Skeletal muscle satellite cell (primary cell): Measurements from ENCODE around the gene RBM45.
"Not testable (repeated sequence)": the region's sequence is repeated elsewhere in the genome, so short reads cannot be mapped to it uniquely, and the experiment has no call there.

Experiments used
- H3K27me3 ChIP-seq: 2 replicates; pipeline ENCODE4 v1.7.0; 2013; ENCODE audit warnings: low read length; ENCODE audit not compliant: control insufficient read depth, insufficient read depth
- H3K36me3 ChIP-seq: 2 replicates; pipeline ENCODE4 v1.7.0; 2013; ENCODE audit warnings: mild to moderate bottlenecking, control low read depth, low read length; ENCODE audit not compliant: insufficient read depth
- H3K4me1 ChIP-seq: 2 replicates; pipeline ENCODE4 v1.7.0; 2013; ENCODE audit warnings: low read length; ENCODE audit not compliant: control insufficient read depth, insufficient read depth
- H3K4me2 ChIP-seq: 2 replicates; pipeline ENCODE4 v1.7.0; 2013; ENCODE audit warnings: mild to moderate bottlenecking, low read length
- H3K4me3 ChIP-seq: 2 replicates; pipeline ENCODE4 v1.7.0; 2013; ENCODE audit warnings: low read length
- H3K9ac ChIP-seq: 2 replicates; pipeline ENCODE4 v1.7.0; 2013; ENCODE audit warnings: mild to moderate bottlenecking, low read depth, low read length, moderate library complexity
- H3K9me3 ChIP-seq: replicated peaks from 2 replicates; pipeline ENCODE4 v1.7.0; 2013; ENCODE audit warnings: mild to moderate bottlenecking, control low read depth, low read length

The RBM45 gene

DNA sequence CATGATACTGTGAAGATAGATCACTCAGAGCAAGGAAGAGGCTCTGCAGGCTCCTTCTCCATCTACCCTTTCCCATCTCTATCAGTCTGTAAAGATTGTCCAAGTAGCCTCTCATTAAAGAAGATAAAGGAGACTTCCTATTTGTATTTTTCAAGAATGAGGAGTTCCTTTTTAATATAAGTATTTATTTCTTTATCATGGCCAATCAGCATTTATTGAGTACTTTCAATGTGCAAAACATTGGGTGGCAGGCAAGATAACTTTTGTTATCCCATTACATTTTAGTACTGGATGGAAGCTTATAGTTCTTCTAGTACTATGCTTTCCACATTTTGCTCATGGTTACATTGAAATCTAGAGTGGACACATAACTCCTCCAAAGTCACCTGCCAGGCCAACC is 36.1 kb upstream of the RBM45 start:
- no peaks in the 10 kb centered on the region for H3K9me3 ChIP-seq
- no peak overlapping the region for H3K4me2 ChIP-seq
- H3K36me3 ChIP-seq = no peaks in the 10 kb centered on the region
- H3K4me3 ChIP-seq = no peak overlapping the region
- H3K4me1 ChIP-seq = peaks cover 16% of the 10 kb centered on the region
- H3K27me3 ChIP-seq = no peaks in the 10 kb centered on the region
- no peak overlapping the region for H3K9ac ChIP-seq

DNA sequence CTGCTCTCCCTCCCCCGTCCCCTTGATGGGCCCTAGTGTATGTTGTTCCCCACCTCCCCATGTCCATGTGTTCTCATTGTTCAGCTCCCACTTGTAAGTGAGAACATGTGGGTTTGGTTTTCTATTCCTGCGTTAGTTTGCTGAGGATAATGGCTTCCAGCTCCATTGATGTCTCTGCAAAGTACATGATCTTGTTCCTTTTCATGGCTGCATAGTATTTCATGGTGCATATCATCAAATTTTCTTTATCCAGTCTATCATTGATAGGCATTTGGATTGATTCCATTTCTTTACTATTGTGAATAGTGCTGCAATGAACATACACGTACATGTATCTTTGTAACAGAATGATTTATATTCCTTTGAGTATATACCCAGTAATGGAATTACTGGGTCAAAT is 33.0 kb upstream of the RBM45 start:
- H3K9ac ChIP-seq, H3K4me1 ChIP-seq, H3K4me3 ChIP-seq, H3K4me2 ChIP-seq, H3K27me3 ChIP-seq, H3K36me3 ChIP-seq, H3K9me3 ChIP-seq: not testable (repeated sequence)

DNA sequence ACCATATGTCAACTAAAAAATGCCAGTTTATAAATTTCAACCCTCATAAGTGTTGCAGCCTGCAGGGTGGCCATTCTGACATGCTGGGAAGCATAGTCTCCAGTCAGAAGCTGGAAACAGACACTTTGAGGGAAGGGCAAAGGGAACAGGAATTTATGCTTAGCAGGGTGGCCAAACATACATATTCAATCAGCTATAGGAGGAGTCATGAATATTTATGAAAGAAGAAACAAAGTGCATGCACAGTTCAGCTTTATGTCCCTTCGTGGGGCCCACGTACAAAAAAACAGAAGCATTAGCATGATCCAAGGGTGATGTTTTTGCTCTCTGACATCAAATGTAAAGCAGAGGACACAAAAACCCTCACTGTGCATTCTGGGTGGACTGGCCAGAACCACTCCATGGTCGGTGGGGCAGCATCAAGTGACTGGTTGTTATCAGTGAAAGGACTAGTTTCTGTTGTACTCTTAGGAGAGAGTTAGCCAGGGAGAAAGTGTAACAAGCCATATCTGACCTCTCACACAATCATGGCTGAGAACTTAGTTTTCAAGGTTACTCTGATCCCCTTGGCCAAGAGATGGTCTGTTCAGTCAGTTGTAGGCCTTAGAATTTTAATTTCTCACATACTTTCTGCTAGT is 29.7 kb upstream of the RBM45 start:
- H3K9me3 ChIP-seq = no peaks in the 10 kb centered on the region
- no peaks in the 10 kb centered on the region for H3K27me3 ChIP-seq
- H3K4me3 ChIP-seq = no peak overlapping the region
- H3K4me1 ChIP-seq = no peaks in the 10 kb centered on the region
- H3K9ac ChIP-seq = no peak overlapping the region
- no peak overlapping the region for H3K4me2 ChIP-seq
- H3K36me3 ChIP-seq = no peaks in the 10 kb centered on the region

DNA sequence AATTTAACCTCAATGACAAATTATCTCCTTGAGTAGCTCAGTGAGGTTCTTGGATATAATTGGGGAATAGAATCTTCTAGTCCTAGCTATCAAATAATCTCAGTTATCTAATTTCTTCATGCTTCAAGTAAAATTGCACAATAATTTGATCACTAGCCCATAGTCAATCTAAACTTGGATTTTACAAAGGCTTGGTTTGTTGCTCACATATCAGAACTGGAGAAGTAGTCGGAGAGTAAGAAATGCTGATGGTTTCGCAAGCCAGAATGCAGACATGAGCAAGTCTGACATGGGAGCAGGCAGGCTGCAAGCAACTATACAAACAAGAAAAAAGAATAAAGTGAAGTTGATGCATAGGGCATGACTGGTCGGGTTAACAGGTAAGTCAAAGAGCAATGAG is 28.0 kb upstream of the RBM45 start:
- H3K9me3 ChIP-seq = no peaks in the 10 kb centered on the region
- no peak overlapping the region for H3K4me2 ChIP-seq
- no peaks in the 10 kb centered on the region for H3K27me3 ChIP-seq
- H3K4me1 ChIP-seq = no peaks in the 10 kb centered on the region
- no peak overlapping the region for H3K4me3 ChIP-seq
- H3K36me3 ChIP-seq = no peaks in the 10 kb centered on the region
- no peak overlapping the region for H3K9ac ChIP-seq

DNA sequence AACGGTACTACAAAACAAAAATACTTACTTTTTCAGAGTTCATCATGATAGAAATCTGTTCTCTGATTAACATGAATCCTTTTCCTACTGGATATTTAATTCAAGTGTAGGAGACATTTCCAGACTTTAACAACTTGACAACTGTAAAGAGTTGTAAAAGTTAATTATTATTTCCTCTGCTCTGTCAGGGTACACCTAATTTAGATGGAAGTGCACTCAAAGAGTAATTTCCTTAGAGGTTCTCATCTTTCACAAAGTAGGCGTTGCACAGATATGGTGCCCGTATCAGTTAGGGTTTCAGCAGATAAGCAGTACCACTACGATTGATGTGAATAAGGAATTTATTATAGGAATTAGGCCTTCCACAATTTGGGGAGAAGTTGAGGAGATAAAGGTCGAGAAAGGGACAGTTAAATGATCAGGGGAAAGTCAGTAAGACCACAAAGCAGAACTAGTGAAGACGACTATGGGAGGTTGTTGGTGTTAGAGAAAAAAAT is 23.4 kb upstream of the RBM45 start:
- Histone ChIP-seq H3K4me3 (no peak overlapping the region), H3K36me3 (no peaks in the 10 kb centered on the region), H3K4me1 (no peaks in the 10 kb centered on the region), H3K9ac (no peak overlapping the region), H3K9me3 (no peaks in the 10 kb centered on the region), H3K27me3 (no peaks in the 10 kb centered on the region), H3K4me2 (no peak overlapping the region)

DNA sequence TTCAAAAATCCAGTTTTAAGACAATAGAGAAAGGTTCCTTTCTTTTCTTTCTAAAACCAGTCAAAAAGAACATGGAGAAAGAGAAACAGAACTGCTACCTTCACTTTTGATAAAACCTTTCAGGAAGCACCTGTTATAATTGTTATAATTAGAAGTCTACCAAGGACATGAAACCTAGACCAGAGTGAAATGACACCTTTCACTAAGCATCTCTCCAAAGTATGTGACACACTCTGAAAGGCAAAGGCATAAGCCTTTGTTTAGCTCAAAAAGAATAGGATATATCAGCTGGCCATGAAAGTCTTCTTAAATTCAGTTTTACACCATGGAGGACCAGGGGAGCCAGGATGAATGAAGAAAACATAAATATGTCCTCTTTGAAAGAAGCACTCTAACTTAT is 18.8 kb upstream of the RBM45 start:
- no peak overlapping the region for H3K9ac ChIP-seq
- H3K4me2 ChIP-seq = no peak overlapping the region

DNA sequence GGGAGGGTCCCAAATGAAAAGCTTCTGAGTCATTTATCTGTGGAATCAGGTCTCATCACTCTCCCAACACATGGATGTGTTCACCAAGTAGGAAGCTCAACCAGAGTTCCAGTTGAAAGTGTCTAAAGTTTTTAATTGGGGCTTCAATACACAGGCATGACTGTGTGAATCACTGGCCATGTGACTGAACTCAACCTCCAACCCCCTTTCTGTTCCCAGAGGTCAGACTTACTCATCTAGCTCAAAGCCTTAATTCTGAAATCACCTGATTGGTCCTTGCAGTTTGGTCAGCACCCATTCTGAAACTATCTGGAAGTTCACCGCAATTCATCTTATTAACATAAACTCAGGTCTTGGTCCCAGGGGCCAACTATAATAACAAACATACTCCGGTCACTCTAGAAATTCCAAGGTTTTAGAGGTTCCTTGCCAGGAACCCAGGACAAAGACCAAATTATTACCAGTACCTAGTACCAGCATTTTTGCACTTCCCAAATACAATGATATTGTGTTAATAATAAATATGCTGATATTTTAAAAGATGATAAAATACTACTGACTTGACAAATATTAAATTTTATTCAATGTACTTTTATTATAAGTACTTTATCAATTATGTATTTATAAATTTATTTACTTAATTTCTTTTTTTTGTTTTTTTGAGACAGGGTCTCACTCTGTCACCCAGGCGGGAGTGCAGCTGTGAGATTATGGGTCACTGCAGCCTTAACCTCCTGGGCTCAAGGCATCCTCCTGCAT is 10.7 kb upstream of the RBM45 start:
- no peak overlapping the region for H3K4me2 ChIP-seq
- H3K9me3 ChIP-seq = no peaks in the 10 kb centered on the region
- no peaks in the 10 kb centered on the region for H3K27me3 ChIP-seq
- no peak overlapping the region for H3K4me3 ChIP-seq
- H3K36me3 ChIP-seq = no peaks in the 10 kb centered on the region
- no peaks in the 10 kb centered on the region for H3K4me1 ChIP-seq
- H3K9ac ChIP-seq = no peak overlapping the region

More for the DNA sequence above, 18.8 kb upstream of the RBM45 start:
- no peaks in the 10 kb centered on the region for H3K4me1 ChIP-seq
- no peak overlapping the region for H3K4me3 ChIP-seq
- no peaks in the 10 kb centered on the region for H3K27me3 ChIP-seq
- no peaks in the 10 kb centered on the region for H3K36me3 ChIP-seq
- H3K9me3 ChIP-seq = no peaks in the 10 kb centered on the region

DNA sequence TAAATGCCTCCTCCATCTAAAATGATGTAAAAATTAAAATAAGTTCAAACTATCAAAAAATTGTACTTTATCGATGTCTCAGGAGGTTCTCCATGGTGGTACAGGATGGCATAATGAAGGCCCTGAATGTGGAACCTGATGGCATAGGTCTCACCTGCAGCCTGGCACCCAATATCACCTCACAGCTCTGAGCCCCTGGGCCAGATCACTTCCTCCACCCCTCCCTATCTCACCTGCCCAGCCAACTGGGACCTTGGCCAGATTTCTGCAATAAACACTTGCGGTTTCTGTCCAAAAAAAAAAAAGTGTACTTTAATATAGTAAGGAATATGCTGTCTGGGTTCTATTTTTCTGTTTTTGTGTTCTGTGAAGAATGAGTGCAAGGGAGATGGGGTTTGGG is 6.7 kb upstream of the RBM45 start:
- H3K27me3 ChIP-seq = no peaks in the 10 kb centered on the region
- no peaks in the 10 kb centered on the region for H3K4me1 ChIP-seq
- no peak overlapping the region for H3K4me3 ChIP-seq
- H3K4me2 ChIP-seq = no peak overlapping the region
- H3K9ac ChIP-seq = no peak overlapping the region
- H3K9me3 ChIP-seq = no peaks in the 10 kb centered on the region
- H3K36me3 ChIP-seq = no peaks in the 10 kb centered on the region

DNA sequence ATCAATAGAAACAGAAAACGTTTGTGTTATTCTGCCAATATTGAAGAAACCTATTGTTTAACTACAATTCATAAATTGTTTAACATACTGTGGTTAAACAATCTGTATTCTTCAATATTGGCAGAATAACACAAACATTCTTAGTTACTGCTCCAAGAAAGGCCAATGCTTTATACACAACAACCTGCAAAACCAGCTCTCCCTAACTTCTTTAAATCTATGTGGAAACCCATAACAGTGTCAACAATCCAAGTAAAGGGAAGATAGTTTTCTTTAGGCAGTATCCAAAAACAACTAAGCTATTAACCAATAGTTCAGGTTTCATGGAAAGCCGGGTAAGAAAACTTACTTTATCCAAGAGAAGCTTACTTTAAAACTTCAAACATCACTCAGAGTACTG is 6.2 kb upstream of the RBM45 start:
- H3K9ac ChIP-seq = no peak overlapping the region
- H3K27me3 ChIP-seq = no peaks in the 10 kb centered on the region
- H3K4me3 ChIP-seq = no peak overlapping the region
- H3K36me3 ChIP-seq = no peaks in the 10 kb centered on the region
- no peak overlapping the region for H3K4me2 ChIP-seq
- no peaks in the 10 kb centered on the region for H3K4me1 ChIP-seq
- no peaks in the 10 kb centered on the region for H3K9me3 ChIP-seq

DNA sequence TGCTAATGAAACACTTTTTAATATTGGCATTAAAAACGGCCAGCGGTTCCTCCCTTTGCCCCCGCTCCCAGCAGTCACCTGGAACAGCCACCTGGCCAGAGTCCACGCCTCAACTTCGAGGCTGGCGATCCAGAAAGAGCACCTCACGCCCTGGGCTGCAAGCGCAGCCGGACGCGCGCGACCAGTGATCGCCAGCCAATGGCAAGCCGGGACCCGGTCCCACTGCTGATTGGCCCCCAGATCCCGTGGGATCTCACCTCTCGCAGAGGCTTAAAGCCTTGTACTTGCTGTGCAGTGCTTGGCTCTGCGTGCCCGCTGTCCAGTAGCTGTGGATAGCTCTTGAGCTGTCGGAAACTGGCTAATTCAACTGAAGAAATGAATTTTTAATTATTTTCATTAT is 4.1 kb upstream of the RBM45 start:
- H3K9me3 ChIP-seq = no peaks in the 10 kb centered on the region
- H3K27me3 ChIP-seq = no peaks in the 10 kb centered on the region
- peaks cover 4% of the 10 kb centered on the region for H3K4me1 ChIP-seq
- no peaks in the 10 kb centered on the region for H3K36me3 ChIP-seq
- no peak overlapping the region for H3K9ac ChIP-seq
- no peak overlapping the region for H3K4me2 ChIP-seq
- H3K4me3 ChIP-seq = no peak overlapping the region

DNA sequence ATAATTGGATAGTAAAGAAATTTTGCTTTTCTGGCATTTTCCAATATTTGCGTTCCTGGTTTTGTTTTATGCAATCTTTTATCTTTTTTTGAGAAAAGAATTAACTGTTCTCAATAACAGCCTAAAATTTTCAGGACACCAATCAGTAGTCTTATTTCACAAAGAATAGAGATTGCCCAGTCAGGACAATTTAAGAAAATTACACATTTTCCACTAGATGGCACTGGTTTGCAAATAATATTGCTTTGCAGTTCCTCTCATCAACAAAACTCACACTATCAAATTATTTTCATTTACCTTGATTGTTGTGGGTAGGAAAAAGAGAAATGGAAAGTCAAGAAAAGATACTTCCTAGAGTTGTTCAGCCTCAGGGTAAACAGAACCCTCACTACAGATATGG is 2.4 kb upstream of the RBM45 start:
- no peaks in the 10 kb centered on the region for H3K27me3 ChIP-seq
- no peaks in the 10 kb centered on the region for H3K36me3 ChIP-seq
- no peak overlapping the region for H3K4me2 ChIP-seq
- no peak overlapping the region for H3K4me3 ChIP-seq
- no peaks in the 10 kb centered on the region for H3K9me3 ChIP-seq
- peaks cover 9% of the 10 kb centered on the region for H3K4me1 ChIP-seq
- no peak overlapping the region for H3K9ac ChIP-seq

DNA sequence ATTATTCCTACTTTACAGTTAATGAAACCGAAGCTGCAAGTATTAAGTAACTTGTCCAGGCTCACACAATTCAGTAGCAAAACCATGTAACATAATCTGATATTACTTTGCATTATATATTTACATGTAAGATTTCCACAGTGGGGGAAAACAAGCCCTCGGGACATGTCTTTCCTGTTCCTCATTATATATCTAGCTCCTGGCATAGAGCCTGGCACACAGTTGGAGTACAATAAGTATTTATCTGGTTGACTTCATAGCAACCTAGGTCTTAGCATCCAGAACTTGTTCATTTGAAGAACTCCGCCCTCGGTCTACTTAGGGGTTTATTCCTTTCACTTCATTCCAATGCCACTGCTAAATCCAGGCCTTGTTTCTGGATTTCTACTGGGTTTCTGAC is 1.6 kb upstream of the RBM45 start:
- Histone ChIP-seq H3K36me3 (no peaks in the 10 kb centered on the region), H3K9me3 (no peaks in the 10 kb centered on the region), H3K4me2 (no peak overlapping the region), H3K9ac (no peak overlapping the region), H3K4me1 (peaks cover 9% of the 10 kb centered on the region), H3K27me3 (no peaks in the 10 kb centered on the region), H3K4me3 (no peak overlapping the region)
